ENCODE results near the gene GPR15. TPM values are rescaled to one million over a fixed set of nuclear protein-coding genes. Genes with fewer than 3 reads are reported as not detected.

GPR15 gene
- total RNA-seq, 1 experiment from 2014 or later, result not detected

- no peak for DNase-seq (ENCODE audit: unreplicated experiment)
- Mint-ChIP-seq H3K27me3 (ENCODE audit: insufficient read depth, unreplicated experiment) (no peaks in the 10 kb centered on the region), H3K27ac (ENCODE audit: low read depth, unreplicated experiment) (no peak overlapping the region), H3K36me3 (ENCODE audit: insufficient read depth, unreplicated experiment) (peaks cover 48% of the 10 kb centered on the region), H3K4me1 (ENCODE audit: insufficient read depth, unreplicated experiment) (peaks cover 37% of the 10 kb centered on the region), H3K4me3 (ENCODE audit: unreplicated experiment) (no peak overlapping the region), H3K9me3 (ENCODE audit: unreplicated experiment) (no peaks in the 10 kb centered on the region)
- BruUV-seq (replicated peaks), result no TSS peak
- intact Hi-C loops (cut with micrococcal nuclease), result no loop called here
- TF ChIP-seq, protein P1, sequence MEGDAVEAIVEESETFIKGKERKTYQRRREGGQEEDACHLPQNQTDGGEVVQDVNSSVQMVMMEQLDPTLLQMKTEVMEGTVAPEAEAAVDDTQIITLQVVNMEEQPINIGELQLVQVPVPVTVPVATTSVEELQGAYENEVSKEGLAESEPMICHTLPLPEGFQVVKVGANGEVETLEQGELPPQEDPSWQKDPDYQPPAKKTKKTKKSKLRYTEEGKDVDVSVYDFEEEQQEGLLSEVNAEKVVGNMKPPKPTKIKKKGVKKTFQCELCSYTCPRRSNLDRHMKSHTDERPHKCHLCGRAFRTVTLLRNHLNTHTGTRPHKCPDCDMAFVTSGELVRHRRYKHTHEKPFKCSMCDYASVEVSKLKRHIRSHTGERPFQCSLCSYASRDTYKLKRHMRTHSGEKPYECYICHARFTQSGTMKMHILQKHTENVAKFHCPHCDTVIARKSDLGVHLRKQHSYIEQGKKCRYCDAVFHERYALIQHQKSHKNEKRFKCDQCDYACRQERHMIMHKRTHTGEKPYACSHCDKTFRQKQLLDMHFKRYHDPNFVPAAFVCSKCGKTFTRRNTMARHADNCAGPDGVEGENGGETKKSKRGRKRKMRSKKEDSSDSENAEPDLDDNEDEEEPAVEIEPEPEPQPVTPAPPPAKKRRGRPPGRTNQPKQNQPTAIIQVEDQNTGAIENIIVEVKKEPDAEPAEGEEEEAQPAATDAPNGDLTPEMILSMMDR (IDR thresholded peaks at IDR 0.05; ENCODE audit: unreplicated experiment), result no peak
- ChIA-PET POLR2A (interaction anchor here (1.0 to 4.5 kb wide), 2 partner anchors 33 to 69 kb away, joined by 3 to 26 read pairs; no protein-coding TSS in a partner anchor), CTCF (interaction anchor here (0.8 to 1.4 kb wide), 3 partner anchors 13 to 185 kb away, joined by 3 read pairs; no protein-coding TSS in a partner anchor)
These were observed 16.8 kb upstream of the GPR15 start for GRCh38 chr3:98514948-98515347.

DNA sequence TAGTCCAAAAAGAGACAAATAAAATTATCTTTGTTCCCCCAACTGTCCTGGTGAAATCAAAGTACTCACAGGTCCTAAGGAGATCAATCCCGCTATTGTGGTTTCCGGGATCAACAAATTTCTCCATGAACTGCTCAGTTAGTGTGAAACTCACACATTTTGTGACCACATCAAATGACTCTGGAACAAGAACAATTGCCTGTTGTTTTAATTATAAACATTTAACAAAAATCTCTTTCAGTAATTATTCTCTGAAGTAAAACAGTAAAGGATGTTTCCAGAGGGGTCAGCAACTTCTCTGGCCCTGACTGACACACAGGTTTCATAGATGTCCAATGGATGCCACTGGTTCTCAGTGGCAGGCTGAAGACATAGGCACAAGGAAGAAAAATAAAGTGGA is 13.0 kb upstream of the GPR15 start:
- CTCF ChIA-PET, result interaction anchor here (1.6 kb wide), 1 partner anchor 60 kb away, joined by 4 read pairs; no protein-coding TSS in a partner anchor
- TF ChIP-seq, protein P1 (IDR thresholded peaks at IDR 0.05; ENCODE audit: unreplicated experiment), result no peak
- intact Hi-C loops (cut with micrococcal nuclease), result no loop called here
- POLR2A ChIA-PET, result no interaction called here
- Mint-ChIP-seq H3K27me3 (ENCODE audit: insufficient read depth, unreplicated experiment) (no peaks in the 10 kb centered on the region), H3K36me3 (ENCODE audit: insufficient read depth, unreplicated experiment) (peaks cover 61% of the 10 kb centered on the region), H3K4me1 (ENCODE audit: insufficient read depth, unreplicated experiment) (peaks cover 27% of the 10 kb centered on the region), H3K9me3 (ENCODE audit: unreplicated experiment) (no peaks in the 10 kb centered on the region), H3K27ac (ENCODE audit: low read depth, unreplicated experiment) (no peak overlapping the region), H3K4me3 (ENCODE audit: unreplicated experiment) (no peak overlapping the region)
- no TSS peak for BruUV-seq (replicated peaks)
- DNase-seq (ENCODE audit: unreplicated experiment), result no peak

- peaks cover 61% of the 10 kb centered on the region for H3K36me3 Mint-ChIP-seq (ENCODE audit: insufficient read depth, unreplicated experiment)
- H3K4me1 Mint-ChIP-seq (ENCODE audit: insufficient read depth, unreplicated experiment), result peaks cover 27% of the 10 kb centered on the region
- no peak overlapping the region for H3K27ac Mint-ChIP-seq (ENCODE audit: low read depth, unreplicated experiment)
- intact Hi-C loops (cut with micrococcal nuclease), result no loop called here
- H3K27me3 Mint-ChIP-seq (ENCODE audit: insufficient read depth, unreplicated experiment), result no peaks in the 10 kb centered on the region
- no peak for DNase-seq (ENCODE audit: unreplicated experiment)
- no TSS peak for BruUV-seq (replicated peaks)
- ChIA-PET POLR2A (no interaction called here), CTCF (interaction anchor here (1.6 kb wide), 1 partner anchor 61 kb away, joined by 4 read pairs; no protein-coding TSS in a partner anchor)
- TF ChIP-seq, protein P1 (IDR thresholded peaks at IDR 0.05; ENCODE audit: unreplicated experiment), result no peak
- no peak overlapping the region for H3K4me3 Mint-ChIP-seq (ENCODE audit: unreplicated experiment)
- H3K9me3 Mint-ChIP-seq (ENCODE audit: unreplicated experiment), result no peaks in the 10 kb centered on the region
These were observed 12.4 kb upstream of the GPR15 start for GRCh38 chr3:98519351-98519750.

DNA sequence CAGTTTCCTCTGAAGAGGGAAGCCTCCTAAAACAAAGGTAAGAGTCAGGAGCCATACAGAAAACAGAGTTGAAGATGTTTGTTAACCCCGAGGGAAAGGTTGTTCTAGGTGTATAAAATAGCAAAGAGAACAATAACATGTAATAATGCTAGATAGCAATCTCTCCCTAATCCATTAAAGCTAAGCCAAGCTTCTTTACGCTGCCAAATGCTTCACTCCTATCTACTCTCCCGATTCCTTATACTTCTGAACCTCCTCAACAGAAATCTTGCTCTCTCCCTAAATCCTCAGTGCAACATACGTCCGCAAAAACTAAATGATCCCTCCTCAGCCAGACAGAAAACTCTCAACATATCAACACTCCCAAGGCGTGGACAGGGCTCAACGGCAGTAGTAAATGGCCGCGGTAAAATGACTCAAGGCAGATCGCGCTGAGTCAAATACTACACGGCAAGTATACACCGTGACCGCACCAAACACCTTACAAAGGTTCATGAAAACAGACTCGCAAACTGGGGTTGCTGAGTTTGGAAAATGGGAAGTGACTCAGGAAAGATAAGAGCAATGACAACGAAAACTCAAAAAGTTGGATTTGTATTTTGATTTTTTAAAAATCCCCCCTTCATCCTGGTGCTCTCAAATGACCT is 9.8 kb upstream of the GPR15 start:
- Mint-ChIP-seq H3K36me3 (ENCODE audit: insufficient read depth, unreplicated experiment) (peaks cover 38% of the 10 kb centered on the region), H3K4me1 (ENCODE audit: insufficient read depth, unreplicated experiment) (peaks cover 27% of the 10 kb centered on the region), H3K27ac (ENCODE audit: low read depth, unreplicated experiment) (peak overlapping the region; percentile 81), H3K27me3 (ENCODE audit: insufficient read depth, unreplicated experiment) (no peaks in the 10 kb centered on the region), H3K9me3 (ENCODE audit: unreplicated experiment) (no peaks in the 10 kb centered on the region), H3K4me3 (ENCODE audit: unreplicated experiment) (peak overlapping the region; percentile 85)
- BruUV-seq (replicated peaks), result TSS peak; percentile 55
- POLR2A ChIA-PET, result interaction anchor here (0.6 to 2.5 kb wide), 10 partner anchors 9 to 408 kb away, joined by 3 to 50 read pairs (median 6); partner anchors contain the start of genes CPOX and GPR15
- CTCF ChIA-PET, result interaction anchor here (0.6 to 1.2 kb wide), 4 partner anchors 40 to 193 kb away, joined by 3 to 8 read pairs (median 3); no protein-coding TSS in a partner anchor
- intact Hi-C loops (cut with micrococcal nuclease), result loop anchor here (1.0 to 5.0 kb wide), 4 partner anchors 9 to 485 kb away; partner anchors contain the start of gene GABRR3
- TF ChIP-seq, protein P1 (IDR thresholded peaks at IDR 0.05; ENCODE audit: unreplicated experiment), result no peak
- peak; percentile 74 for DNase-seq (ENCODE audit: unreplicated experiment)

Measured in MCF 10A (cell line).